Upper lobe of left lung (tissue), 6 donors: Measurements from ENCODE around the gene SPTLC1. TPM values are rescaled to one million over a fixed set of nuclear protein-coding genes. Genes with fewer than 3 reads are reported as not detected.

Source experiments
- small RNA-seq, 4 donors: library from RNA; depleted of rRNA; stranded (forward); fragments of <200 nt; gene quantifications; one replicate each; pipeline ENCODE3, GENCODE V24; 2016
- total RNA-seq, 6 donors: library from RNA; depleted of rRNA in 4 of 6; stranded (reverse); fragments of >200 nt in 4 of 6; gene quantifications; one replicate each; pipeline versions ENCODE4 v1.1.0 to v1.2.1, GENCODE V29; 2016 to 2021
- donor health status: DM: no; HTN: no; CAD: no; lungs with moderate emphysema.
- donor health status: DM: no; HTN: yes; CAD: no; lungs with severe emphysema.

SPTLC1 gene
- total RNA-seq, 6 donors from 2014 or later, result 25.6 to 85.7 (median 60.6) TPM

Small RNA genes lying within 50 kb of the gene (small RNA-seq; reads per million reads assigned to genes)
- gene MTATP6P29 (0 reads per million in 4 donors), gene MTND4LP7 (0 reads per million in 4 donors)

Other genes with a start within 250 kb of the SPTLC1 start
- gene ROR2, start 165.2 kb downstream of the SPTLC1 start, total RNA-seq, result 1 to 10 TPM; 2.7 to 8.1 (median 3.4) TPM
- gene IARS1, start 178.3 kb upstream of the SPTLC1 start, total RNA-seq, result 100 to 1,000 TPM in 1 of 6 donors, 10 to 100 TPM in 5; 39.0 to 114 (median 71.9) TPM
- gene NOL8, start 209.9 kb upstream of the SPTLC1 start, total RNA-seq, result 100 to 1,000 TPM in 1 of 6 donors, 10 to 100 TPM in 5; 22.1 to 107 (median 27.1) TPM
- 10 to 100 TPM in 1 of 6 donors, 1 to 10 TPM in 5; 2.9 to 17.8 (median 4.9) TPM for gene CENPP, start 210.5 kb upstream of the SPTLC1 start, total RNA-seq